HUES6 (cell line): ENCODE measurements around the gene ELMO1.

Source experiments
- H3K27ac ChIP-seq: 2 replicates; pipeline ENCODE4 v1.7.0; 2013; ENCODE audit warnings: low read depth, mild to moderate bottlenecking, low read length, inconsistent platforms
- H3K27me3 ChIP-seq: 2 replicates; pipeline ENCODE4 v1.6.1; 2013; ENCODE audit warnings: low read length; ENCODE audit not compliant: control insufficient read depth, insufficient read depth
- H3K36me3 ChIP-seq: 2 replicates; pipeline ENCODE4 v1.6.1; 2013; ENCODE audit warnings: low read length; ENCODE audit not compliant: control insufficient read depth, insufficient read depth
- H3K4me1 ChIP-seq: 2 replicates; pipeline ENCODE4 v1.6.1; 2013; ENCODE audit warnings: low read length; ENCODE audit not compliant: control insufficient read depth, insufficient read depth
- H3K4me3 ChIP-seq: 2 replicates; pipeline ENCODE4 v1.5.1; 2013; ENCODE audit warnings: low read depth, low read length
- H3K9ac ChIP-seq: one replicate; pipeline ENCODE4 v1.6.1; 2013; ENCODE audit warnings: mild to moderate bottlenecking, low read length
- H3K9me3 ChIP-seq: 2 replicates; pipeline ENCODE4 v1.6.1; 2013; ENCODE audit warnings: low read depth, low read length; ENCODE audit not compliant: control insufficient read depth, insufficient read depth

Gene ELMO1

DNA sequence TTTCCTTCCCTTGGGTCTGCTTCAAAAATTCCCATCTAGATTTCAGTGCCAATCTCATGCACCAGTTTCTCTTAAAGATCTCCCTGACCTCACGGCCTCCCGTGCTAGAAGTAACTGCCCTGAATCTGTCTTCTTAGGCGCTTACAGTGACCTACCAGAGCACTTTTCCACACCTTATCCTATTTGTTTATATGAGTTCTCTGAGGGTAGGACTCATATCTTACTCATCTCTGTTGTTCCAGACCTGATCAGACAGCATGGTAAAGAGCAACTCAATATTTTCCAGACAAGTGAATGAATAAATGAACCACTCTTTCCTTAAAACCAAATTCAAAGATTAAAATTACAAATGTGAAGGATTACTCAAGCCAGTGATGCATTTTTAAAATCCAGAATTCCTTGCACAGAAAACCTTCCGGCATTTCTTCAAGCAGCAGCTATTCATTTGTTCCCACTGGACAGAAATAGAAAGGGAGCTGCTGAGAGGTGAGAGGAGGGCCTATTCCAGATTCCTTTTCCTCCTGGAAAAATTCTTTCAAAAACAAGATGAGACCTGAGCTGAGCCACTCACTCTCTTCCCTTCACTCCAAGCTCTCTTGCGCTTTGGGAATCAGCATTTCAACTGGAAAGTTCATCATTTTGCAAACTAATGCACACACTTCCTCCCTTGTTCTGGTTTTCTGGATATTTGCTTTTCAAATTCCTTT is 94.6 kb downstream of the ELMO1 start:
- Histone ChIP-seq H3K9ac (no peak overlapping the region), H3K4me3 (no peak overlapping the region), H3K27me3 (no peaks in the 10 kb centered on the region), H3K27ac (peak overlapping the region; percentile 4; the same call in 1 of the 2 replicates), H3K9me3 (no peaks in the 10 kb centered on the region), H3K36me3 (no peaks in the 10 kb centered on the region), H3K4me1 (peaks cover 16% of the 10 kb centered on the region)

DNA sequence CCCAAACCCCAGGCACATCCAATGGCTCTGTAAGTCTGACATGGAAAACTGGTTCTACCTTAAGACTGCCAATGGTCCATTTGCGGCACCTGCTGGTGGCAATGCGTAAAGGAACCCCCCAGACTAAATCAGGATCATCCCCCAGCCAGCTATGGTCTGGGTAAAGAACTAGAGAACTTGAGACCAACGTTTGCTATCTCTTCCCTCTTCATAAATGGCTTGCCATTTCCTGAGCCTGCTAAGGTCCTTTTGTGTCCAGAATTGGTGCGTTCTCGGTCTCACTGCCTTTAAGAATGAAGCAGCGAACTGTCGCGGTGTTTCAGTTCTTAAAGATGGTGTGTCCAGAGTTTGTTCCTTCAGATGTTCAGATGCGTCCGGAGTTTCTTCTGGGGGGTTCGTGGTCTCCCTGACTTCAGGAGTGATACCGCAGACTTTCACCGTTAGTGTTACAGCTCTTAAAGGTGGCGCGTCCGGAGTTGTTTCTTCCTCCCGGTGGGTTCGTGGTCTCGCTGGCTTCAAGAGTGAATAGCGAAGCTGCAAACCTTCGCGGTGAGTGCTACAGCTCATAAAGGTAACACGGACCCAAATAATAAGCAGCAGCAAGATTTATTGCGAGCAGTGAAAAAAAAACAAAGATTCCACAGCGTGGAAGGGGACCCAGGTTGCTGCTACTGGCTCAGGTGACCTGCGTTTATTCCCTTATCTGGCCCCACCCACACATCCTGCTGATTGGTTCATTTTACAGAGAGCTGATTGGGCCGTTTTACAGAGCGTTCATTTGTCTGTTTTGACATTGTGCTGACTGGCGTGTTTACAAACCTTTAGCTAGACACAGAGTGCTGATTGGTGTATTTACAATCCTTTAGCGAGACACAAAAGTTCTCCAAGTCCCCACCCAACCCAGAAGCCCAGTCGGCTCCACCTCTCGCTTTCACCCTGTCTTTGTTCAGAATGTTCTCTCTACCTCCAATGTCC is 95.4 kb downstream of the ELMO1 start:
- Histone ChIP-seq H3K27ac (no peak overlapping the region), H3K4me3 (no peak overlapping the region), H3K4me1 (peaks cover 16% of the 10 kb centered on the region), H3K9me3 (no peaks in the 10 kb centered on the region), H3K27me3 (no peaks in the 10 kb centered on the region), H3K9ac (no peak overlapping the region), H3K36me3 (no peaks in the 10 kb centered on the region)

- Histone ChIP-seq H3K4me1 (peaks cover 16% of the 10 kb centered on the region), H3K27ac (no peak overlapping the region), H3K27me3 (no peaks in the 10 kb centered on the region), H3K9ac (no peak overlapping the region), H3K9me3 (no peaks in the 10 kb centered on the region), H3K4me3 (no peak overlapping the region), H3K36me3 (no peaks in the 10 kb centered on the region)
Measured at GRCh38 chr7:37352251-37352880, 96.3 kb downstream of the ELMO1 start.

DNA sequence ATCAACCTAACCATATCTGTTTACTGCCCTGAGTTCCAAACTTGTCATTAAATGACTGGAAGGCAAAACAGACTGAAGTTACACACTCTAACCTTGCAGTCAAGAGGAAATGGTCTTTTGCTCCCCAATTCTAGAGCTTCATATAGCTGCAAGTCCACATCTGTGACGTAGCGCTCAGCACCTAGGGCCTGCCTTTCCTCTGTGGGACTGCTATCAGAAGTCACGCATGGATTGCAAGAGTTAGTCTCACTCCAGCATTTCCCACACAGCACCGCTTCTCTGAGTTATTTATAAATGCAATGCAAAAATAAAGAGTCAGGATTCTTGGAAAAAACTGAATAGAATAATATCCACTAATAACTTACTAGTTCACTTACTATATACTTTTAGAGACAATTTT is 96.9 kb downstream of the ELMO1 start:
- H3K27me3 ChIP-seq = no peaks in the 10 kb centered on the region
- no peak overlapping the region for H3K9ac ChIP-seq
- no peaks in the 10 kb centered on the region for H3K36me3 ChIP-seq
- H3K4me1 ChIP-seq = peaks cover 16% of the 10 kb centered on the region
- no peak overlapping the region for H3K27ac ChIP-seq
- no peak overlapping the region for H3K4me3 ChIP-seq
- no peaks in the 10 kb centered on the region for H3K9me3 ChIP-seq

DNA sequence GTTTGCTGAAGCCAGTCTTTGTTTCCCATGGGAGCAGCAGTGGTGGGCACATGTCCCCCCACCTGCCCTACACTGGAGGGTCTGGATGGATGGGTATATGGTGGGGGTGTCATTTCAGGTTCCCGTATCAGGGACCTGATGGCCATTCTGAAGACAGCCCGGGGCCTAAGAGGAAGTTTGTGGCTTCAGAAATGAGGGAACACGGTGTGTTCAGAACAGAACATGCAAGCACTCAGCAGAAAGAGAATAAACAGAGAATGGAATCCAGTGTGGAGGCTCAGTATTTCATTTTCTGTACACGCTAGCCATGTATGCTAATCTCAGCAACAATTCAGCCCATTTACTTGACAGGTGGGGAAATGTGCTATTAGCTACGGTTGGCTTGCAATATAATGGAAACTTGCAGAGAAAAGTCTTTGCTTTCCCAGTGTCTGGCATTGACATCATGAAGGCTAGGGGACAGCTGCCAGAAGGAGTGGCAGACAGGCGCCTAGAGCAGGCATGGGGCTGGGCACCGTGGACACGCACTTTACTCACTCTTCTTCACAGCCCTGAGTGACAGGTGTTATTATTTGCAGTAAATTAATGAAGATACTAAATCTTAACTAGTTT is 98.6 kb downstream of the ELMO1 start:
- Histone ChIP-seq H3K4me3 (no peak overlapping the region), H3K36me3 (no peaks in the 10 kb centered on the region), H3K9me3 (no peaks in the 10 kb centered on the region), H3K27me3 (no peaks in the 10 kb centered on the region), H3K27ac (no peak overlapping the region), H3K4me1 (peaks cover 11% of the 10 kb centered on the region), H3K9ac (no peak overlapping the region)

- no peak overlapping the region for H3K4me3 ChIP-seq
- H3K9me3 ChIP-seq = no peaks in the 10 kb centered on the region
- H3K4me1 ChIP-seq = peaks cover 7% of the 10 kb centered on the region; the same call in 1 of the 2 replicates
- no peak overlapping the region for H3K9ac ChIP-seq
- H3K27ac ChIP-seq = no peak overlapping the region
- H3K27me3 ChIP-seq = no peaks in the 10 kb centered on the region
- no peaks in the 10 kb centered on the region for H3K36me3 ChIP-seq
Measured at GRCh38 chr7:37348982-37349381, 99.7 kb downstream of the ELMO1 start.

GRCh38 chr7:37346761-37347160 is 101.9 kb downstream of the ELMO1 start:
- no peak overlapping the region for H3K27ac ChIP-seq
- H3K27me3 ChIP-seq = no peaks in the 10 kb centered on the region
- no peak overlapping the region for H3K4me3 ChIP-seq
- H3K9me3 ChIP-seq = no peaks in the 10 kb centered on the region
- no peak overlapping the region for H3K9ac ChIP-seq
- H3K4me1 ChIP-seq = peaks cover 10% of the 10 kb centered on the region; the same call in 1 of the 2 replicates
- no peaks in the 10 kb centered on the region for H3K36me3 ChIP-seq

DNA sequence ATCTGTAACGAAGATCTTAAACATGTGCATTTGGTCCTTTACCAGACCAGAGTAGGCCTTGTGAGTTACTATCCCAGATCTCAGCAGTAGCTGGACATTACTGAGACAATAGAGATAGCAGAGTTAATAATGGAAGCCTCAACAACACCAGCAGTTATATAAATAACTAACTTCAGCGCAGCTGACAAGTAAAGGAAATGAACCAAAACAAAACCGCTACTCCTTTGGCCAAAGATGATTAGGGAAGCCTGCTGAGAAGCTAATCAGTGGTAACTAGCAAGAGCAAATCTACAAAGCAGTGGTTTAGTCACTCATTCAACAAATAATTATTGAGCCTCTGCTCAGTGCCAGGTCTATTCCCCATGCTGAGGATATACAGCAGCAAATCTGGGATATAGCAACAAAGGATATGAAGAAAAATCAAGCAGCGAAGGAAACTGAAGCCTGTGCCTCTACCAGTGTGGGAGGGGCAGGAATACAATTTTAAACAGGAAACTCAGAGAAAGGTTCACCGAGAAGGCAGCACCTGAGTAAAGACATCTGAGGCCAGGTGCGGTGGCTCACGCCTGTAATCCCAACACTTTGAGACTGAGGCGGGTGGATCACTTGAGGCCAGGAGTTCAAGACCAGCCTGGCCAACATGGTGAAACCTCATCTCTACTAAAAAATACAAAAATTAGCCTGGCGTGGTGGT is 103.6 kb downstream of the ELMO1 start:
- no peak overlapping the region for H3K27ac ChIP-seq
- no peaks in the 10 kb centered on the region for H3K9me3 ChIP-seq
- H3K4me1 ChIP-seq = peaks cover 10% of the 10 kb centered on the region; the same call in 1 of the 2 replicates
- H3K9ac ChIP-seq = no peak overlapping the region
- H3K4me3 ChIP-seq = no peak overlapping the region
- H3K36me3 ChIP-seq = no peaks in the 10 kb centered on the region
- no peaks in the 10 kb centered on the region for H3K27me3 ChIP-seq

DNA sequence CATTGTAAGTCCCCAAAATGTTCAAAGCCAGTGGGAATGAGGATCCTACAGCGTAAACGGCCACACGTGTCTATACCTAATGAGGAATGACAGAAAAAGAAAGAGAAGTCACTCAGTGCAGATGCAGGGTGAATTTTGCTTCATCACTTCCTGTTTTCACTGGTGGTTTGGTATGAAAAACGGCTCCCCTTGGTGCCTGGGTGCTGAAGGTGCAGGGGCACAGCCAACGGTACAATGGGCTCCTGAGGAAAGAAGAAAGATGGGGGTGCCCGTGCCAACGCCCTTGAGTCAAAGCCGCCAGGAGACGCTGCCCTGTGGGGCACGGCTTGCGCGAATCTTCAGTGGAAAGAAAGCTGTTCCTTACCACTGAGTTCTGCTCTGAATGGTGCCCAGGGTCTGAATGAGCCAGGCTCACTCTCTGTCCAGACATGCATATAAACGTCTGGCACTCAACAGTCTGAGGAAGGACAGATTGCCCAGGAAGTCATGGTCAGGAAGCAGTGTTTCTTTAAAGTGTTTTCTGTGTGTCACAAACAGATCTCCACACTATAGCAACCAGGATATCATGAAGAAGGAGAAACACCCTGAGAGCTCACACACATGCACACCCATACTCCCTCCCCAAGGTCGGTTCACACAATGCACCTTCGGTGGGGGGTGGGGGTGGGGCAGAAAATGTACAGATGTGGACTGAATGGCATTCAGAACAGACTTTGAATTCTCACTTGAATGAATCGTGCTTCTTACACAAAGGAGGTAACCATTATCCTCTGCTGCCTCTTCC is 105.8 kb downstream of the ELMO1 start:
- Histone ChIP-seq H3K27ac (no peak overlapping the region), H3K4me3 (no peak overlapping the region), H3K9ac (no peak overlapping the region), H3K9me3 (no peaks in the 10 kb centered on the region), H3K27me3 (no peaks in the 10 kb centered on the region), H3K36me3 (no peaks in the 10 kb centered on the region), H3K4me1 (peaks cover 10% of the 10 kb centered on the region; the same call in 1 of the 2 replicates)
